OCI-LY1 (cell line): ENCODE measurements around the gene PRTFDC1.

ENCODE experiments used
- H2AFZ ChIP-seq: fragments of 200-600 bp; sonication (generic), shearing (Covaris generic); 2 replicates; pipeline ENCODE4 v1.6.0; 2014; ENCODE audit warnings: antibody characterized with exemption, mild to moderate bottlenecking, low read length
- H3F3A ChIP-seq: fragments of 200-600 bp; sonication (generic), shearing (Covaris generic); 2 replicates; pipeline ENCODE4 v1.6.0; 2014; ENCODE audit warnings: mild to moderate bottlenecking, antibody characterized with exemption, low read length, moderate library complexity; ENCODE audit not compliant: insufficient read depth
- H3K27ac ChIP-seq: fragments of 200-600 bp; sonication (generic); 2 replicates; pipeline ENCODE4 v1.5.1; 2014; ENCODE audit warnings: low read length, mixed run types, mild to moderate bottlenecking, low read depth; ENCODE audit not compliant: poor library complexity, severe bottlenecking
- H3K27me3 ChIP-seq: fragments of 200-600 bp; sonication (generic); 2 replicates; pipeline ENCODE4 v1.6.0; 2014; ENCODE audit warnings: antibody characterized with exemption, mild to moderate bottlenecking, low read length, moderate library complexity; ENCODE audit not compliant: insufficient read depth
- H3K36me3 ChIP-seq: fragments of 200-600 bp; sonication (generic); 2 replicates; pipeline ENCODE4 v1.6.1; 2014; ENCODE audit warnings: mild to moderate bottlenecking, antibody characterized with exemption, low read length, moderate library complexity, mixed read lengths; ENCODE audit not compliant: insufficient read depth
- H3K4me1 ChIP-seq: fragments of 200-600 bp; sonication (generic); 2 replicates; pipeline ENCODE4 v1.5.1; 2014; ENCODE audit warnings: mild to moderate bottlenecking, low read length, moderate library complexity; ENCODE audit not compliant: insufficient read depth, severe bottlenecking
- H3K4me2 ChIP-seq: fragments of 200-600 bp; sonication (generic), shearing (Covaris generic); 2 replicates; pipeline ENCODE4 v1.6.1; 2014; ENCODE audit warnings: low read length
- H3K4me3 ChIP-seq: fragments of 200-600 bp; sonication (generic); 2 replicates; pipeline ENCODE4 v1.5.1; 2014; ENCODE audit warnings: low read length, low read depth, mild to moderate bottlenecking, mixed read lengths; ENCODE audit not compliant: poor library complexity, severe bottlenecking
- H3K79me2 ChIP-seq: fragments of 200-600 bp; shearing (Covaris generic); 2 replicates; pipeline ENCODE4 v1.6.1; 2016; ENCODE audit warnings: mixed run types, low read length, mixed read lengths; ENCODE audit not compliant: insufficient read depth
- H3K9ac ChIP-seq: fragments of 200-600 bp; sonication (generic), shearing (Covaris generic); 2 replicates; pipeline ENCODE4 v1.6.1; 2014; ENCODE audit warnings: mild to moderate bottlenecking, low read length, mixed read lengths
- H3K9me2 ChIP-seq: fragments of 200-600 bp; sonication (generic), shearing (Covaris generic); 2 replicates; pipeline ENCODE4 v1.6.1; 2014; ENCODE audit warnings: low read depth, mild to moderate bottlenecking, low read length, mixed read lengths
- H3K9me3 ChIP-seq: fragments of 200-600 bp; shearing (Covaris generic); 2 replicates; pipeline ENCODE4 v1.6.1; 2014; ENCODE audit warnings: low read length, mixed read lengths
- H4K20me1 ChIP-seq: fragments of 200-600 bp; sonication (generic), shearing (Covaris generic); 2 replicates; pipeline ENCODE4 v1.6.0; 2016; ENCODE audit warnings: mild to moderate bottlenecking, low read length; ENCODE audit not compliant: insufficient read depth
- CTCF ChIP-seq: fragments of 200-600 bp; sonication (generic), shearing (Covaris generic); IDR thresholded peaks from 2 replicates; pipeline ENCODE4 v1.5.1; 2017; ENCODE audit warnings: mild to moderate bottlenecking, antibody characterized with exemption, low read length, moderate library complexity, mixed read lengths
- EZH2 ChIP-seq: fragments of 200-600 bp; sonication (generic), shearing (Covaris generic); IDR thresholded peaks from 2 replicates; pipeline ENCODE4 v1.8.0; 2017; ENCODE audit warnings: borderline replicate concordance, mixed run types, mild to moderate bottlenecking, antibody characterized with exemption, low read length, moderate library complexity, mixed read lengths

Gene PRTFDC1

GRCh38 chr10:24935504-24936292 lies 16.7 kb downstream of the PRTFDC1 start:
- Histone ChIP-seq H3K27me3 (no peaks in the 10 kb centered on the region), H3K9ac (no peak overlapping the region), H3K9me2 (no peaks in the 10 kb centered on the region), H3K27ac (no peak overlapping the region), H3K79me2 (no peaks in the 10 kb centered on the region), H3K4me1 (no peaks in the 10 kb centered on the region), H3K9me3 (no peaks in the 10 kb centered on the region), H3K4me2 (no peak overlapping the region), H3F3A (no peaks in the 10 kb centered on the region; the same call in 1 of the 2 replicates), H3K36me3 (no peaks in the 10 kb centered on the region), H4K20me1 (no peaks in the 10 kb centered on the region), H3K4me3 (no peak overlapping the region), H2AFZ (no peak overlapping the region)
- TF ChIP-seq EZH2 (no peak), CTCF (no peak)

- Histone ChIP-seq H3K4me3 (no peak overlapping the region), H3K9me2 (no peaks in the 10 kb centered on the region), H3K27ac (no peak overlapping the region), H3K9me3 (no peaks in the 10 kb centered on the region), H3K27me3 (no peaks in the 10 kb centered on the region), H3K36me3 (no peaks in the 10 kb centered on the region), H2AFZ (no peak overlapping the region), H4K20me1 (no peaks in the 10 kb centered on the region), H3K79me2 (no peaks in the 10 kb centered on the region), H3F3A (no peaks in the 10 kb centered on the region; the same call in 1 of the 2 replicates), H3K4me1 (no peaks in the 10 kb centered on the region), H3K9ac (no peak overlapping the region), H3K4me2 (no peak overlapping the region)
- no peak for TF ChIP-seq EZH2
- no peak for TF ChIP-seq CTCF
Observed at GRCh38 chr10:24931236-24931635, 21.2 kb downstream of the PRTFDC1 start.

DNA sequence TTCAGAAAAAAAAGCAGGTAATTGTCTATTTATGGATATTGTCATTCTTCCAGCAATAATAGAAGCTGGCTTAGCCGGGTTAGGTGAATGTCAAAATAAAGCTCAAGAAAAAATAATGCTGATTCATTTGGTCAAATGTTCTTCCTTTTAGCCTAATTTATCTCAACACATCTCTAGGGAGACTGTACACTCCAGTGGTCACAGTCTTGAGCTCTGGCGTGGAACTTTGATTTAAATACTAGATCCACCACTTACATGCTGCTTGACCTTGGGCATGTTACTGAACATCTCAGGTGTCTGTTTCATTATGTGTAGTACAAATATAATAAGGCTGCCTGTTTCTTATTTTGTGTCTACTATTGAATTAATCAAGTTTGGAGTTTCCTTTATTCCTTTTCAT lies 22.0 kb downstream of the PRTFDC1 start:
- TF ChIP-seq EZH2 (no peak), CTCF (no peak)
- no peaks in the 10 kb centered on the region for H3K9me3 ChIP-seq

More for the DNA sequence above, 22.0 kb downstream of the PRTFDC1 start:
- no peaks in the 10 kb centered on the region; the same call in 1 of the 2 replicates for H3F3A ChIP-seq
- no peak overlapping the region for H3K9ac ChIP-seq
- H3K9me2 ChIP-seq, result no peaks in the 10 kb centered on the region
- H3K4me3 ChIP-seq, result no peak overlapping the region
- H3K4me2 ChIP-seq, result no peak overlapping the region
- no peaks in the 10 kb centered on the region for H4K20me1 ChIP-seq
- H3K79me2 ChIP-seq, result no peaks in the 10 kb centered on the region
- H3K36me3 ChIP-seq, result no peaks in the 10 kb centered on the region
- no peaks in the 10 kb centered on the region for H3K27me3 ChIP-seq
- H3K27ac ChIP-seq, result no peak overlapping the region
- H3K4me1 ChIP-seq, result no peaks in the 10 kb centered on the region
- no peak overlapping the region for H2AFZ ChIP-seq
